ENCODE results near the gene TRIP11.

Gene TRIP11

GRCh38 chr14:92009604-92010003, 30.3 kb downstream of the TRIP11 start:
- DNase-seq, result no peak

DNA sequence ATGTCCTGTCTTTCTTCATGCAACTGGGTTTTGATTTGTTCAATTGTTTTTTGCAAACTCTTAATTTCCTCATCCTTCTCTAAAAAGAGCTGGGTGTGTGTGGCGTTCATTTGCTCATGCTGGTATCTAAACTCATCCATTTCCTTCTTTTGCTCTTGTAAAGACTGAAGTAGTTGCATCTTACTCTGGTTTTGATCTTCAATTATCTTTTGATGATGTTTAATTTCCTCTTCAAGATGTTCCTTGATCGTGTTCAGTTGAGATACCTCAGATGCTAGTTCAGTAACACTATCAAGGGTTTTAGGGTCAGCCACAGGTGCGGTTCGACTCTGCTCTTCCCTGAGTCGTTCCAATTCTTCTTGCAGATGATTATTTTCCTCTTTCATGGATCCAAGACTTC, 34.8 kb downstream of the TRIP11 start:
- DNase-seq, result no peak

GRCh38 chr14:92004062-92004461, 35.8 kb downstream of the TRIP11 start:
- DNase-seq, result no peak

DNA sequence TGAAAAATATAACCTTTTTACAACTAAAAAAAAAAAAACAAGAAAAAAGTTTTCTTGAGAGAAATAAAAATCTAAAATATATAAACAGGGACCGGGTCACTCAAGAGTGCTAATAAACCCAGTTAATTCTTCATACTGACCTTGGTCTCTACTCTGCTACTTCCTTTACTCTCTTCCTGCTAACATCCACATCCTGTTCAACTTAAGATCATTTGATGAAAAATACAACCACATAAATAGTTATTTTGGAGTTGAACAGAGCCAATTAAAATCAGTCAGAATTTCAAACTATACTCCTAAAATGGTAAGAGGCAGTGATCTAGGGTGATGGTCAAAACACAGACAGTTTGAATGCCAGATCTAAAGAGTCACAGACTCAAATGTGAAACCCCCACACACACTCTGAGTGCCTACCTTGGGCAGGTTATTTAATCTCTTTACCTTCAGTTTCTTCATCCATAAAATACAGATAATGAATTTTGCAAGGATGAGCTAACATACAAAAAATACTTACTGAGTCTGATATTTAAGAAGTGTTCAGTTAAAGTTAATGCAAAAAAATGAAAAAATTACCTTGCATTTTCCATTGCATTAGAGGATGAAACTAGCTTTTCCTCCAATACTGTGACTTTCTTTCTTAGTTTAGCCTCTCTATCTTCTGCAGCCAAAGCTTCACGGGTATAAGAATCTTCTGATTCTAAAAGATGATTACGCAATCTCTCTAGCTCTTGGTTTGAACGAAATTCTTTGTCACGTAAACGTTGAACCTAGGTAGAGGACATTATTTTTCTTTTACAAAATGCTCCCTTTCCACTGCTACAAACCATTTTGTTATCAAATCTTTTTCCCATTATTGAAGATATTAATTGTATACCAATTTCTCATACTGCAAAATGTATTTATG, 40.9 kb downstream of the TRIP11 start:
- no peak for DNase-seq

GRCh38 chr14:91997492-91997891, 42.4 kb downstream of the TRIP11 start:
- DNase-seq, result peak; percentile 5

- DNase-seq, result peak; percentile 93
Observed at GRCh38 chr14:91996948-91997371, 42.9 kb downstream of the TRIP11 start.

GRCh38 chr14:91987192-91987591, 52.7 kb downstream of the TRIP11 start:
- DNase-seq, result no peak

- DNase-seq, result peak; percentile 8
Observed at GRCh38 chr14:91985521-91986255, 54.2 kb downstream of the TRIP11 start.

GRCh38 chr14:91985008-91985407, 54.9 kb downstream of the TRIP11 start:
- peak; percentile 84 for DNase-seq

GRCh38 chr14:91983588-91983987, 56.3 kb downstream of the TRIP11 start:
- DNase-seq, result peak; percentile 43

DNA sequence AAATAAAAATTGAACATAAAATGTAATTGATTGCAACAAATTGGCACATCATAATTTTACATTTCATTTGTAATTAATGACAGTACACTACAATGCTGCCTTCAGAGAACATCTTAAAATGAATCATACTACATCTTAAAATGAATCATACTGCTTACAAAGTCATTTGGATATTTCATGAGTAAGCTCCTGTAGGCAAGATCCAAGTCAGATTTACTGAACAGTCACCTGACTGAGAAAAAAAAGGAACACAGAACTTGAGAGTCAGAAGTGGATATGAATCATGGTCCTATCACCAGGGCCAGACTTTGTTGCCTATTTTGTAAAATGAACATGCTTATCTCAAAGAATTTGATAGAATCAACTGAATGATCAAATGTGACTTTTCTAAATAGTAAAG, 59.7 kb downstream of the TRIP11 start:
- peak; percentile 89 for DNase-seq

GRCh38 chr14:91977884-91978283, 62.0 kb downstream of the TRIP11 start:
- DNase-seq, result peak; percentile 14

- DNase-seq, result no peak
Observed at GRCh38 chr14:91975763-91976162, 64.1 kb downstream of the TRIP11 start.

GRCh38 chr14:91971188-91971778, 68.6 kb downstream of the TRIP11 start:
- no peak for DNase-seq

- DNase-seq, result no peak
Observed at GRCh38 chr14:91968280-91968679, 71.6 kb downstream of the TRIP11 start.

DNA sequence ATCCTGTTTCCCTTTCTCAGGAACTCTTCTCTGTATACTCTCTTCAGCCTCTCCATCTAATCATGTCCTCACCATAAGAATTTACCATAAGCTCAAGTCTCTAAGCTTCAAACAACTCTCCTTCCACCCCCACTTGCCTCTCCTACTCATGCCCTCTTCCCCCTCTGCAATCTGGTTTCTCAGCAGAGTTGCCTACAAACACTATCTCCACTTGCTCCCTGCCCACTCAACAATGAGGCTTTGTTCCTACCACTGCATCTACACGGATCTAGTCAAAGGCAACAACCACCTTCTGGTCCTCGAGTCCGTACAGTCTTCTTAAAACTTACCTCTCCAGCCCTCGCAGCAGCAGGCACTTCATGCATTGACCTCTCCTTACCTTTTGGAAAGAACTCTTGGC, 75.1 kb downstream of the TRIP11 start:
- DNase-seq, result no peak

DNA sequence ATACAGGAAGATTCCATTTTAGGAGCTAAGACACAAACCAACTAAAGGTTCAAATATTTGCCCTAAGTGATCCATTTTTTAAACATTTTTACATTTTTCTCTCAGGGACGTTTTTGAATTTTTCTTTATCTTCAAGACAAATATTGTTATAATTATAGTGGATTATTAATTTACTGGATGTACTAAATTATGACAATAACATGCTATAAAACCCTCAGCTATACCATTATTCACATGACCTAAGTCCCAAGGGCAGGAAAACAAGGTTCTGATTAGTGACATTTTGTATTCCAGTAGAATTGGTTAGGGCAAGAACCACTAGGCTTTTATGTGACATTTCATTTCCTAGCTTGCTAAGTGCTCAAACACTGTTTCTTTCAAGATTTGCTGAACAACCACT, 75.8 kb downstream of the TRIP11 start:
- no peak for DNase-seq

GRCh38 chr14:91963465-91963864, 76.4 kb downstream of the TRIP11 start:
- DNase-seq, result no peak

- DNase-seq, result no peak
Observed at GRCh38 chr14:91961297-91962220, 78.3 kb downstream of the TRIP11 start.

DNA sequence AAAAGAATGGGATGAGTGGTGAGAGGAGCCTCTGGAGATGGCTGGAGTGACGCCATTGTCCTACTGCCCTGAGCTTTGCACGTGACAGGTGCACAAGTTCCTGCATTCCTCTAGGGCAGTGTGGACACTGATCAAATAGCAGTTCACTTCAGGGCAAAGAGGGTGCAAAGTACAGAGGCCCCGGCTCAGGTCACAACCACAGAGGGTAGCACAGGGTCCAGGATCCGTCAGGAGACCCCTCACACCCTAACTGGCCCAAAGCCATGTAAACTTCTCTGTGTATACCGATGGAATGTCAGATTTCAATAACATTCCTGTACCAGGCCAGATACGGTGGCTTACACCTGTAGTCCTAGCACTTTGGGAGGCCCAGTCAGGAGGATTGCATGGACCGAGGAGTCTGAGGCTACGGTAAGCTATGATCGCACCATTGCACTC, 82.0 kb downstream of the TRIP11 start:
- DNase-seq, result no peak

DNA sequence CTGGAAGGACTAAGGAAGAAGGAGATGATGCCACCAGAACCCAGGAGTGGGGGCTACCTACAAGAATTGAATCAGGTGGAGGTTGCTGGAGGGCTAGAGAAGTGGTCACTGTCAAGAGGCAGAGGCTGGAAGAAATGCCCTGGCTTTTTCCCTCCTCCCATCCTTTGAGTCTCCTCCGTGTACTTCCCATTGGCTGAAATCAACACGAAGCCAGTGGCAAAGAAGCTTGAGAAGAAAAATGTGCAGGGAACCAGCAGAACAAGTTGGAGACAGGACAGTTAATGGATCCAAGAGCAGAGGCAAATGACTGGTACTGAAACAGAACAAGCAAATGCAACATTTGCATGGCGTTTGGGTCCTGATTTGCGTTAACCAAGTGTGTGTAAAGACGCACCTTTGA, 83.2 kb downstream of the TRIP11 start:
- DNase-seq, result no peak

DNA sequence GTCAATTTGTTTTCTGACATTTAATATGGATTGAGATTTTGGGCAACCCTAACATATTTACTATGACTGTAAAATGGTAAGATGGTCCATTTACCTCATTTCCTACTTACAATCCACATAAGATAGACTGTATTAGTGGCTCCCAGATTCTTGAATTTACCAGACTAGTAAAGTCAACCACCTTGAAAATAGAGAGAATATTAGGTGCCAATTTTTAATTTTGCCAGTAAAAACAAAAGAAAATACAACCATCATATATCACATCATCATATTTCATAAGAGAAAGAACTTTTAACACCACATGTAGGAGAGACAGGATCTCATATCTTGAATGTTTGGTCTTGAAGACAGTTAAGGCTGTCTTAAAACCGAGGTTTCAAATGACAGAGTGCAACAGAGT, 84.7 kb downstream of the TRIP11 start:
- DNase-seq, result no peak

Data from fibroblast of skin of right quadriceps (primary cell).